ENCODE measurements around the gene HES2. TPM values are rescaled to one million over a fixed set of nuclear protein-coding genes. Genes with fewer than 3 reads are reported as not detected.

HES2 gene
- total RNA-seq, 4 donors from 2014 or later = 7.3 TPM; not detected in 3

DNA sequence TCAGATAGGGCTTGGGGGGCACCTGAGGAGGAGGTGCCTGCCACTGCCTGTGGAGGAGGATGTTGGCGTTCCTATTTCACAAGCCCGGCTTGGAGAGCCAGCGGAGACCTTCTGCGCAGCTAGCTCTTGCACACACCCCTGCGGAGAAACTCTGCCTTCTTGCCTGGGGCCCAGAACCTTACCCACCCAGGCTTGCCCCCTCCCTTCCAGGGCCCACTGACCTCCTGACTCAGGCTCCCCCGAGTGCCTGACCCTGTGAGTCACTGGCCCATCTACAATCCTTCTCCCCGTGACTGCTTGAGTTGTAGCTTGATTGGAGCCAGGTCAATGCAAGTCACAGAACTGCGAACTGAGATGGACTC lies 3.4 kb downstream of the HES2 start:
- peaks cover 98% of the 10 kb centered on the region for H3K27me3 ChIP-seq
- WGBS, 2 donors (ENCODE audit: low coverage in 1 of 2) = 93 to 100% methylated on average over 2 to 3 of the region's 8 CpGs

DNA sequence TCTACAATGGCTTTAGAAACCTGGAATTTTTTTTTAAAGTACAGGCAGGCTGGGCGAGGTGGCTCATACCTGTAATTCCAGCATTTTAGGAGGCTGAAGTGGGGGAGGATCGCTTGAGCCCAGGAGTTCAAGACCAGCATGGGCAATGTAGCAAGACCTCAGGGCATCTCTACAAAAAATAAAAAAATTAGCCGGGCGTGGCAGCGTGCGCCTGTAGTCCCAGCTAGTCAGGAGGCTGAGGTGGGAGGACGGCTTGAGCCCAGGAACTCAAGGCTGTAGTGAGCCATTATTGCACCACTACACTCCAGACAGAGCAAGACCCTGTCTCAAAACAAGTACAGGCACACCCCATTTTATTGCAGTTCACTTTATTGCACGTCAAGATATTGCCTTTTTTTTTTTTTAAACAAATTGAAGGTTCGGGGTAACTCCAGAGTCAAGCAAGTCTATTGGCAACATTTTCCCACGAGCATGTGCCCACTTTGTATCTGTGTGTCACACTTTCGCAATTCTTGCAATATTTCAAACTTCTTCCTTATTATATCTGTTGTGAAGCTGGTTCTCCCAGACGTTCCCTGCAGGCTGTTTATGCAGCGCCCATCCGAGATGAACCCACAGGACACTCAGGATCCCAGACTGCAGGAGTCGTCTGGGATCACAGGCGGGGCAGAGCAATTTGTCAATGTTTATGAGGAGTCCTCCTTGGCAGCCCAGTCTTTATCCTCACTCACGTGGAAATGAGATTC lies 4.7 kb downstream of the HES2 start:
- no peaks in the 10 kb centered on the region for H3K36me3 ChIP-seq
- no peak overlapping the region for H3K4me3 ChIP-seq
- H3K27ac ChIP-seq = no peak overlapping the region
- no peak for ATAC-seq
- 59 to 80% methylated on average over 9 of the region's 17 CpGs for WGBS, 2 donors (ENCODE audit: low coverage in 1 of 2)
- no peaks in the 10 kb centered on the region for H3K9me3 ChIP-seq
- H3K27me3 ChIP-seq = peaks cover 96% of the 10 kb centered on the region
- no peak for TF ChIP-seq POLR2AphosphoS5 (IDR thresholded peaks at IDR 0.05)
- TF ChIP-seq POLR2A (IDR thresholded peaks at IDR 0.05) = no peak
- TF ChIP-seq, protein P1, sequence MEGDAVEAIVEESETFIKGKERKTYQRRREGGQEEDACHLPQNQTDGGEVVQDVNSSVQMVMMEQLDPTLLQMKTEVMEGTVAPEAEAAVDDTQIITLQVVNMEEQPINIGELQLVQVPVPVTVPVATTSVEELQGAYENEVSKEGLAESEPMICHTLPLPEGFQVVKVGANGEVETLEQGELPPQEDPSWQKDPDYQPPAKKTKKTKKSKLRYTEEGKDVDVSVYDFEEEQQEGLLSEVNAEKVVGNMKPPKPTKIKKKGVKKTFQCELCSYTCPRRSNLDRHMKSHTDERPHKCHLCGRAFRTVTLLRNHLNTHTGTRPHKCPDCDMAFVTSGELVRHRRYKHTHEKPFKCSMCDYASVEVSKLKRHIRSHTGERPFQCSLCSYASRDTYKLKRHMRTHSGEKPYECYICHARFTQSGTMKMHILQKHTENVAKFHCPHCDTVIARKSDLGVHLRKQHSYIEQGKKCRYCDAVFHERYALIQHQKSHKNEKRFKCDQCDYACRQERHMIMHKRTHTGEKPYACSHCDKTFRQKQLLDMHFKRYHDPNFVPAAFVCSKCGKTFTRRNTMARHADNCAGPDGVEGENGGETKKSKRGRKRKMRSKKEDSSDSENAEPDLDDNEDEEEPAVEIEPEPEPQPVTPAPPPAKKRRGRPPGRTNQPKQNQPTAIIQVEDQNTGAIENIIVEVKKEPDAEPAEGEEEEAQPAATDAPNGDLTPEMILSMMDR (IDR thresholded peaks at IDR 0.05) = no peak
- TF ChIP-seq EP300 (IDR thresholded peaks at IDR 0.05) = no peak
- peaks cover 0 to 16% (median 12%) of the 10 kb centered on the region in 3 donors for H3K4me1 ChIP-seq

More for the DNA sequence above, 3.4 kb downstream of the HES2 start:
- Histone ChIP-seq H3K9me3 (no peaks in the 10 kb centered on the region), H3K4me1 (peaks cover 0 to 26% (median 20%) of the 10 kb centered on the region in 3 donors), H3K27ac (no peak overlapping the region), H3K36me3 (no peaks in the 10 kb centered on the region), H3K4me3 (no peak overlapping the region)
- ATAC-seq = no peak
- TF ChIP-seq, protein P1 (IDR thresholded peaks at IDR 0.05) = no peak
- TF ChIP-seq EP300 (IDR thresholded peaks at IDR 0.05) (no peak), POLR2AphosphoS5 (IDR thresholded peaks at IDR 0.05) (no peak), POLR2A (IDR thresholded peaks at IDR 0.05) (no peak)

GRCh38 chr1:6414443-6414844 lies 5.3 kb downstream of the HES2 start:
- H3K27ac ChIP-seq = no peak overlapping the region
- TF ChIP-seq, protein P1 (IDR thresholded peaks at IDR 0.05) = peak in 1 of 4 experiments; percentile 10
- TF ChIP-seq POLR2AphosphoS5 (IDR thresholded peaks at IDR 0.05) = no peak
- H3K4me3 ChIP-seq = no peak overlapping the region
- no peaks in the 10 kb centered on the region for H3K9me3 ChIP-seq
- WGBS, 2 donors (ENCODE audit: low coverage in 1 of 2) = 0 to 18% methylated on average over 1 to 6 of the region's 15 CpGs
- no peak for ATAC-seq
- H3K27me3 ChIP-seq = peaks cover 95% of the 10 kb centered on the region
- peaks cover 0 to 10% (median 6%) of the 10 kb centered on the region in 3 donors for H3K4me1 ChIP-seq
- no peaks in the 10 kb centered on the region for H3K36me3 ChIP-seq

- no peak for TF ChIP-seq EP300 (IDR thresholded peaks at IDR 0.05)
- no peak for TF ChIP-seq POLR2AphosphoS5 (IDR thresholded peaks at IDR 0.05)
- TF ChIP-seq, protein P1 (IDR thresholded peaks at IDR 0.05) = no peak
- no peak for TF ChIP-seq POLR2A (IDR thresholded peaks at IDR 0.05)
- H3K4me1 ChIP-seq = no peaks in the 10 kb centered on the region
- H3K9me3 ChIP-seq = no peaks in the 10 kb centered on the region
- peaks cover 88% of the 10 kb centered on the region for H3K27me3 ChIP-seq
- H3K36me3 ChIP-seq = no peaks in the 10 kb centered on the region
- H3K27ac ChIP-seq = no peak overlapping the region
- ATAC-seq = no peak
- 27 to 59% methylated on average over 2 to 5 of the region's 6 CpGs for WGBS, 2 donors (ENCODE audit: low coverage in 1 of 2)
- no peak overlapping the region for H3K4me3 ChIP-seq
These were observed 6.8 kb downstream of the HES2 start for GRCh38 chr1:6412896-6413295.

DNA sequence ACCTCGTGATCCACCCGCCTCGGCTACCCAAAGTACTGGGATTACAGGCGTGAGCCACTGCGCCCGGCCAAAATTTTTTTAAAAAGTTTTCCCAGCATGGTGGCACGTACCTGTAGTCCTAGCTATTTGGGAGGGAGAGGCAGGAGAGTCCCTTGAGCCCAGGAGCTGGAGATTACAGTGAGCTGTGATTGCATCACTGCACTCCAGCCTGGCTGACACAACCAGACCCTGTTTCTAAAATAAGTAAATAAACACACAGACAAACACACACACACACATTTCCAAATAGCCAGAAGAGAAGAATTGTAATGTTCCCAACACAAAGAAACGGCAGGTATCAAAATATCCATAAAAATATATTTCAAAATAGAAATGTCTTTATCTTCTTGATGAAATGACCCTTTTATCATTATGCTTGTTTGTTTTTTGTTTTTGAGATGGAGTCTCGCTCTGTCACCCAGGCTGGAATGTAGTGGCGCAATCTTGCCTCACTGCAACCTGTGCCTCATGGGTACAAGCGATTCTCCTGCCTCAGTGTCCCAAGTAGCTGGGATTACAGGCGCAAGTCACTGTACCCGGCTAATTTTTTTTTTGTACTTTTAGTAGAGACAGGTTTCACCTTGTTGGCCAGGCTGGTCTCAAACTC lies 9.3 kb downstream of the HES2 start:
- 80 to 92% methylated on average over 6 to 8 of the region's 13 CpGs for WGBS, 2 donors (ENCODE audit: low coverage in 1 of 2)
- TF ChIP-seq POLR2AphosphoS5 (IDR thresholded peaks at IDR 0.05) (no peak), POLR2A (IDR thresholded peaks at IDR 0.05) (no peak), EP300 (IDR thresholded peaks at IDR 0.05) (no peak)
- TF ChIP-seq, protein P1 (IDR thresholded peaks at IDR 0.05) = no peak
- no peaks in the 10 kb centered on the region for H3K9me3 ChIP-seq
- no peak overlapping the region for H3K27ac ChIP-seq
- no peak for ATAC-seq
- H3K27me3 ChIP-seq = peaks cover 65% of the 10 kb centered on the region
- no peaks in the 10 kb centered on the region for H3K4me1 ChIP-seq
- no peaks in the 10 kb centered on the region for H3K36me3 ChIP-seq
- H3K4me3 ChIP-seq = no peak overlapping the region

All from gastroesophageal sphincter (tissue), 4 donors.